Measurements from ENCODE around the gene ZMYM4.

GRCh38 chr1:35434703-35435102, 166.2 kb downstream of the ZMYM4 start:
- TF ChIP-seq YY1 (IDR thresholded peaks at IDR 0.05; ENCODE audit: insufficient read depth, insufficient read length) (no peak), ZNF274 (IDR thresholded peaks at IDR 0.05; ENCODE audit: low read depth, low read length) (no peak)
